KG1 (cell line): ENCODE results near the gene LYZL4.
A peak's percentile ranks its signal among the peaks of the same experiment; 100 is the strongest.

Source experiments
- DNase-seq: peaks from one replicate; lab custom pipeline; 2025; lab: John Stamatoyannopoulos, UW

Gene LYZL4

DNA sequence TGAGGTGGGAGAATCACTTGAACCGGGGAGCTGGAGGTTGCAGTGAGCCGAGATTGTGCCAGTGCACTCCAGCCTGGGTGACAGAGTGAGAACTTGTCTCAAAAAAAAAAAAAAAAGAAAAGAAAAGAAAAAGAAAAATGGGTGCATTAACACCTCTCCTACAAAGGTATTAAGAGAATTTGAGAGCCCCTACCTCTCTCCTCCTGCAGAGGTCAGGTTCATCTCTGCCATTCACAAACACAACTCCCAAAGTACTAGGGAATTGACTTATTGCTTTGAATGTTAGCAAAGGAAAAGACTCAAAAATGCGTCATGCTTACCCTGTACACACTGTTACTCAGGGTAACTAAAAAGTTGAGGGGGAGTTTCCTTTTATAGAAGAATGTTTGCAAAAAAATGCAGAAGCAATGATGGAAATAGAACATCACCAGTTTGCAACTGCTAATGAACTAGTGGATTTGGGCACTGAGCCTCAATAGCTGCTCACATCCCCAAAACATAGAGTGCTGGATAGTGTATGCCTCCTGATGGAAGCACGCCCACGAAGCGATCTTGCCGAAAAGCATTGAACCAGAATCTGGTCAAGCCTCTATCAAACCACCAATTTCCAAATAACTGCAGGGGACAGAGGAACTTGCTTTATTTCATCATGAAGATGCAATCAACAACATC lies 15.5 kb upstream of the LYZL4 start:
- DNase-seq, result no peak

DNA sequence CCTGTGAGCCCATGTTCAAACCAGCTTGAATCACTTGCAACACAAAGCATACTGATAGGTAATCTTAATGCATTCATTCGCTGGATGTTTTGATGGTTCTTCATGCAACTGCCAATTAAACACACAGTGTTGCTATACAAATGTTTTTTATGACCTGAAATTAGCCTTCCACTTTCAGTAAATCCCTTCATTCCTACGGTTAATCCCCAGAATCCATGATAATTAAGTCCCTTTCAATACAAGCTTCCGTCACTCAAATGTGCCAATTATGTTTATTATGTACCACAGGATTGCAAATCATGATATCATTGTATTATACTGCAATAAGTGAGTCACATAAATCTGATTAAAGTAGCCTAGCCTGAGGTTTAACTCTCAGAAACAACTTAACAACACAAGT lies 14.5 kb upstream of the LYZL4 start:
- no peak for DNase-seq

DNA sequence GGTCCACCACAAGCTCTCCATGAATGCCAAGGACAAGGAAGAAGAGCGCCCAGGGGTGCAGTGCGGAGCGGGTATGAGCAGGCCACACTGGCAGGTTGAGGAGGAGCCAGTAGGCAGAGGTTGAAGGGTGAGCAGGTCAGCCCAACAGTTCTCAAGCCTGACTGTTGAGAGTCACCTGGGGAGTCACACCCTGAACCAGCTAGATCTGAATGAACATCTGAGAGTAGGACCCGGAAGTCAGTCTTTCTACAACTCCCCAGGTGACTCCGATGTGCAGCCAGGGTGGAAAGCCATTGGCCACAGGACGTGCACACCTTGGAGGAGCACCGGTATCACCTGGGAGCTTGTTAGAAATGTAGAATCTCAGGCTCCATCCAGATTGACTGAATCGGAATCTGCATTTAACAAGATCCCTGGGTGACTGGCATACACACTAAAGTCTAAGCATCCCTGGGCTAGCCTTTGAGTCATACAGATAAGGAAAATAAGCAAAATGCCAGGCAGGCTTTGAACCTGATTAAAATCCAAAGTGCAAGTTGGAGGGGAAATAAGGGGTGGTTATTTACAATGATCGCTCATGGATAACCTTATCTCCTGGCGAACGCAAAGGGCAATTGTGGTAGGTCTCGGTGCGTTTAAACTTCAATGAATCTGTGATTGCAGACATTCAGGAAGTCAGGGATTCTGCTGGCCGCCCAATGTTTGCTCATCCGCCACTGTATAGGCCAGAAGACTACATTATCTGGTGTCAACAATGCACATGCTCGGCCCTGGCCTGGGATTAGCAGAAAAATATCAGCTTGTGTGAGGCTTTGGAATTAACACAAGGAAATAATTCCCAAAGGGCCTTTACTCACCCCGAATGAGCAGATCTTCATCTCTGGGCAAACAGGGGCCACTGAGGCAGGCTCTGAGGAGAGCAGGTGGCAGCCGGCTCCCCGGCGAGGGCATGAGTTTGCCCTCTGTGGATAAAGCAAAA lies 11.7 kb upstream of the LYZL4 start:
- no peak for DNase-seq

DNA sequence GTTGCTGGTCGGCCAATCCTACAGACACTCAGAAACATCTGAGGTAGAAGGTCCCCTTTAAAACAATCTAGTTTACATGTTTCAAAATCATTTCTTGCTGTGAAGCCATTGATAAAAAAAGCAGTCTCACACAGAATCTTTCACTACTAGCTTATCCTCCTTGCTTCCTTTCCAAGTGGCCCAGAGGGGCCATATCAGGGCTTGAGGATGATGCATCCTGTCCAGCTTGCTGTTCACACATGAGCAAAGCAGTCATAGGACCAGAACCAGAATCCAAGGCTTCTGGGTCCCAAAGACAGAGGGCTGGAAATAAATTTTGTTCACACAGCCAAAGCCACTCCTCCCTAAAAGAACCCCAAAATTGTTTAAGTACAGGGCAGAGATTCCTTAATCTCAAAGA lies 9.2 kb upstream of the LYZL4 start:
- no peak for DNase-seq

DNA sequence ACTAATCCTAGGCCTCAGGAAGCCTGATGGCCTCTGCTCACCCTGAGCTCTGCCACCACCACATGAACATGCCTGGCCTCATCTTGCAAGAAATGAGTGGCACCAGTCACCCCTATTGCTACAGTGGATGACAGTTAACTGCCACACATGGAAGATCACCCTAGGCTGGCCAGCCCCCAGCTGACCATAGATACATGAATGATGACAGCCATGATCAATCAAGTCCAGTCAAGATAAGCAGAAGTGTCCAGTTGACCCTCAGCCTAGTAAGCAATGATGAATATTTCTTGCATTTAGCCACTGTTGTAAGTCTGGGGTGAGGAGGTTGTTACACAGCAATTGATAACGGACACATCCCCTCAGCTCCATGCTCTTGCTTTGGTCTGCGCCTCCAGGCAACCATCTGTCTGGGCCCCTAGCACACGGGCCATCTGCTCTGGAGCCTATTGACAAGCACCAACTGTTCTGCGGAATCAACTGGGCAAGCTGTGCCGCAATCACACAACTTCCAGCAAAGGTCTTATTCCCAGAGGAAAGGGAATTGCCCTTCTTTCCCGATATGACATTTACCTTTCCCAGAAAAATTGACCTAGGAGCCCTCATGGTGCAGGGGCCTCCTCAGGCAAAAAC lies 2.2 kb upstream of the LYZL4 start:
- no peak for DNase-seq

DNA sequence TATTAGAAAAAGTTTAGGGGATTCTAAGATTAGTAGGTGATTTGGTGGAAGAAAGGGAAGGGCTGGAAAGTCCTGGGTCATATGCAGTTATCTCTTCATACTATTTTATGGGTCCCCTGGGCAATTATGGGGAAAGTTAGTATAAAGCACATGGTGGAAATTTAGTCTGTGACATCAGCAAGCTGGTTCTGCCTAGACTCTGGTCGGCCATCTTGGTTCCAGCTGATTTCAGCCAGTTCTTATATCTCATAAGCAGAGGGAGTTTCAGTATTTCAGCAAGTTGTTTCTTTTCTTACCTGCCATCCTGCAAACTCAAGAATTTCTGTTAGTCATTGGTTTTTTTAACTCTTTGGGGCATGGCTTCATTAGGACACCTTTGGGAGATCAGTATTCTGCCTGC lies 1.0 kb upstream of the LYZL4 start:
- DNase-seq, result no peak

DNA sequence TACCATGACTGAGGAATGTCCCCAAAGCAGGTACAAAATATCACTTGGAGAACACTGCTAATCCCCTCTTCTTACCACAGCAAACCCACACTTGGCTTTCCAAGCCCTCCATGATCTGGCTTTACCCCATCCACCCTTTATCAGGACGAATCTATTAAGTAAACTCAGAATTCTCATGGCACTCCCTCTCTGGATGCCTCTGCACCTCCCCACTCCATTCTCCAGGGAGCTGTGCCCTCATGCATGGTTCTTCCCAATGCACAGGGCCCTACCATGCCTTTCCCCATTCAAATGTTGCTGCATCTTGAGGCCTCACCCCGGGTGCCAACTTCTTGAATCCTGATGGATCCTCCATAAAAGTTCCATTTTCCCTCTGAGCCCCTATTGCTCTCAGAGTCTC lies 2.3 kb downstream of the LYZL4 start:
- no peak for DNase-seq

DNA sequence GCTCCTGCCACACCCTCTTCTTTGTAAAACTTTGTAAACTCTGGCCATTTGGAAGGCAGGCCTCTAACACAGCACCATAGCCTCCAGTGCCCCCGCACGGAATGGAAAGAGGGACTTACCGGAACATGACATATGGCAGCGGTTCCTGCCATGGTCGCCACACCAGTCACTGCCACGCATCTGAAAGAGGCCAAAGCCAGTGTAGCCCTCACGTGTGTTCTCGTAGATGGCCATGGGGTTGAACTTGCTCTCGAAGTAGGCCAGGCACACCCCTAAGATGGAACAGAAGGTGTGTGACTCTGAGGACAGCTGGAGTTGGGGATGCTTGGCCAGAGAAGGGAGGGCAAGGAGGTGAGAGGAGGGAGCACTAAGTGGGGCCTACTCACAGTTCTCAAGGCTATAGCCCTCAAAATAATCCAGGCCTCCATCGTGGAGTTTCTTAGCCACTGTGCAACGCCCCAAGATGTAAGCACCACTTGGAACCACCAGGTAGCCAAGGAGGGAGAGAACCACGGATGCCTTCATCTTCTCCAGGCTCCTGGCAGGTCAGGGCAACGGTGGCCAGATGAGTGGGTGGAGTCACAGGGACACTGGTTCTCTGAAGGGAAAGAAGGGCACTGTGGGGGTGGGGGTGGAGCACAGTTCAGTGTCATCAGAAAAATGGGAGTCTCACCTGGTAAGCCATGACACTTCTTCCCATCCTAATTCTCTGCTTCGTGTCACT lies 3.5 kb downstream of the LYZL4 start:
- no peak for DNase-seq

DNA sequence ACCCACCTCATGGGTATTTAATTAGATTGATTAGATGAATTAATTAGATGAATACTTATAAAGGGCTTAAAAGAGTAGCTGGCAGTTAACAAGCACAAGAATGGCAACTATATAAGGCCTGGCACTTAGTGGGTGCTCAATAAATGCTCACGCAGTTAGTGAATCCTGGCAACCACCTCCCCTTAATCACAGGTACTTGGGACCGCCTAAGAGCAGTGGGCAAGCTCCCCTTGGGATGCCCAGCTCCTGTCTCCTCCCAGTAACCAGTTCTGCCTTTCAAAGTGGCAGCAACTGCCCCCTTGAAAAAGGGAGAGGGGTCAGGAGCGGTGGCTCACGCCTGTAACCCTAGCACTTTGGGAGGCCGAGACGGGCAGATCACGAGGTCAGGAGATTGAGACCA lies 4.6 kb downstream of the LYZL4 start:
- DNase-seq, result no peak

DNA sequence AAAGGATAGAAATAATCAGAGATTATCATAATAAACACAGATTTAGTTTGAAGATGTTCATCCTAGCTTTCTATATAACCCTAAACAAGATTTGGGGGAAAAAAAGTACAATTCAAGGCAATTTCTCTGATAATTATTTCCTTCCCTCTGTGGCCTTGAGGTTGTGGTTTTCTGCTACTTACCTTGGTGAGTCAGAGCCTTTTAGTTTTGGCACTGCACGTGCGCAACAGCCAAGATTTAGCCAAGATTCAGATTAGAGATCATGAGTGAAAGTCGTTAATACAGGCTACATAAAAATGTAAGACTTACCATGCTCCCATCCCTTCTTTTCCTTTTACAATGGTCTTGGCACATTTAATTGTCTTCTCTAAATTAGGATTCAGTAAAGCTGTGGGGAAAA lies 6.7 kb downstream of the LYZL4 start:
- DNase-seq, result no peak

DNA sequence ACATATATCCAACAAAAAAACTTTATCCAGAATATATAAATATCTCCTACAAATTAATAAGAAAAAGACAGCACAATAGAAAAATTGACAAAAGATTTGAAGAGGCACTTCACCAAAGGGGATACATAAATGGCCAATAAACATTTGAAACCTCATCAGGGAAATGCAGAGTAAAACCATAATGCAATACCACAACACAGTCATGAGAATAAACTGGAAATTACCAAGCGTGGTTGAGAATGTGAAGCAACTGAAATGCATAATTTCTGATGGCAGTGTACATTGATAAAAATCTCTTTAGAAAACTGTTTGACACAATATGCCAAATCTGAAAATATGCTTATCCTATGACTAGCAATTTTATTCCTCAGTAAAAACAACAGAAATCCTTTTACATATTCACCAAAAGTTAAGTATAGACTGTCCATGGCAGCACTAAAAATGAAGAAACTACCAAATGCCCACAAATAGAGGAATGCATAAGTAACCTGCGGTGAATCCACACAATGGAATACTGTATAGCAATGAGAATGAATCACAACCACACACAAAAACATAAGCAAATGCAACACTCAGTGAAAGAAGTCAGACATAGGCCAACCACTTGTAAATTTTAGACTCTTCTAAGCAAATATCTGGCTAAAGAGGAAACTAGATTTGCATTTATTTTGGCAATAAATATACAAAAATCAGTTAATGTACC lies 7.9 kb downstream of the LYZL4 start:
- no peak for DNase-seq

DNA sequence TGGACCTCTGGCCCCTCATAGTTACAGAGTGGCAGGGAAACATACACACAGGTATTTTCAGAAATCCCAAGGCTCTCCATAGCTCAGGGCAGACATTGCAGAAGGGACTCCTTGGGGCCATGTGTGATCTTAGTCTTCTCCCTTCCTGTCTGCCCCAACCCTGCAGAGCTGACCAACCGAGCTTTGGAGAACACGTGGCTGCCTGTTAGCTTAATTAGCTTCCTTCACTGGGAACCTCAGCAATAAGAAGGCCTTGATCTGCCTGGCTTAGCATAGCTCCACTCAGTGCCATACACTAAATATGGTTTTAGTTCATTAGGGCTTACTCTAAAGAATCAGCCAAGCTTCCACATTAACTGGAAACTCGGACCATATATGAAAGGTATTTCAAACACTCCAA lies 12.3 kb downstream of the LYZL4 start:
- DNase-seq, result no peak

DNA sequence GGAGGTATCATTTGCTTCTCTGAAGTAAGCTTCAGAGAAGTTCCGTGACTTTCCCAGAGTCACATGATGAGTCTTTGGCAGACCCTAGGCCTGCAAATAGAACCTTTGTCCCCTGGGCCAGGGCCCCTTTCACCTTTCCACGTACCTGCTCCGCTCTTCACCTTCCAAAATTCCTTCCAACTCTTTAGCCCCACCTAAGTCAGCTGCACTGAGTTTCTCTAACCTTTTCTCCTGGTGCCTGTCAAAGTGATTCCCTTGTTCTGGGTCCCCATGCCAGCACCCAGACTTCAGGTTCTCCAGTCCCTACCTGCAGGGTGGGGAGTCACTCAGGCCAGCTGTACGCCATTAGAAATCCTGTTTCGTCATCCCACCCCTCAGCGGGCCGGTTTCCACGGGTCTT lies 12.8 kb downstream of the LYZL4 start:
- no peak for DNase-seq

DNA sequence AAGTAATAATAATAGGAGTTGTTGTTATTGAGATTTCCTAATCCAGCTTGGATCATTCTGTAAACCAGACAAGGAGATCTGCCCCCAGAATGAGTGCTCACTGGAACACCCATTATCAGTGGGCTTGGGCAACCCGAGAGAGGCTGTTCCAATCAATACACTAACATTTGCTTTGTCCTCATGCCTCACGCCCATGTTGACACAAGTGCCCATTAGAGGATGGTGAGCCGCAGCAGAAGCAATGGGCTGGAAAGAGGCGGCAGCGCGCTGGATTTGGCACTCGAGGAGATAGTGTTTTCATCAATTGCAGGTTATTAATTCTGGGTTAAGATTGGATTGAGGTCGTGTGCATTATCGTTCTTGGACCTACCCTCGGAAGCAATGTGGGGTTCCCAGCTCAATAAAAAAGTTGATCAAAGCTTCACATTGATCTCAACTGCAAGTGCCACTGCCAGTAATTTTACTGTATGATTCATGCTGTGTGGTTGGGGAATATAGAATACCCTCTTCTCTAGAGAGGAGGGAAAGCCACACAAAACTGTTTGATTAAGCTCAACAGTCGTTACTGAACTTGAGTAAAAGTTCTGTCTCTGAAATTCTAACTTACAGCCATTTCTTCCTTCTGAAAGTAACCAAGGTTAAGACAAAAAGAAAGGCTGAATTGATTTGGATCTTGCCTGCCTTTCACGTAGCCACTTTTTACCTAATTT lies 15.7 kb downstream of the LYZL4 start:
- DNase-seq, result no peak

DNA sequence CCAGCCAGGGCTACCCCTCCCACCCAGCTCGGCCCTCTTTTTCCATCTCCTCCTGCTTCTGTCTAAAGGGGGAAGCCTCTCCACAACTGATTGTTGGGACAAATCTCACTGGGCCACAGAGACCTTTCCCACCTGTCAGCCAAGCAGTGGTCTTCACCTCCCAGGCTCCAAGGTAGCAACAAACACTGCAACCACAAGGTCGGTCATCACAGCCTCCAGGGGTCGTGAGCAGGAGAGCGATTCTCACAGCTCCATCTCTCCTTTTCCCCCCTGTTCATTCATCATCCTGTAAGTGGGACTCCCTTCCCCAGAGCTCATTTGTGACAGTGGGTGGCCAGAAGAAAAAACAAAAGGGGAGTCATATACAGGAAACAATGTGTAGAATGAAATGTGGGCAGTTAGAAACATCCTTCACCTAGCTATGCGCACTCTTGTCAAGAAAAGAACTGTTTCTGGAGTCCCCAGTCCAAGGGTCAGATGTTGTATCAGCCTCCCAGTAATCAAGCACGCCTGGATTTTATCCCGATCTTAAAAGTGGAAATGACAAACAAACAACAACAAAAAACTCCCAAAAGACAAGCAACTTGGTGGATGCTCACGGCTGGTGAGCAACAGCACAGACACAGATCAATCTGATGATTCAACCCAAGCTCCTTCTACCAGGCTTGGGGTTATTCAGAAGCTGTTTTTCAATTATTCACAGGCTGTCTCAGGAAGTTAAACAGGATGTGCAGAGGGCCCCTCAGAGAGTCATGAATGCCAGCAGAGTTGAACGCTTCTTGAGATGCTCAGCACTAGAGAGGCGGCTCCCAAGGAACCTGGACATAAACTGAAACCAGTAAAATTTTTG lies 22.4 kb downstream of the LYZL4 start:
- no peak for DNase-seq

DNA sequence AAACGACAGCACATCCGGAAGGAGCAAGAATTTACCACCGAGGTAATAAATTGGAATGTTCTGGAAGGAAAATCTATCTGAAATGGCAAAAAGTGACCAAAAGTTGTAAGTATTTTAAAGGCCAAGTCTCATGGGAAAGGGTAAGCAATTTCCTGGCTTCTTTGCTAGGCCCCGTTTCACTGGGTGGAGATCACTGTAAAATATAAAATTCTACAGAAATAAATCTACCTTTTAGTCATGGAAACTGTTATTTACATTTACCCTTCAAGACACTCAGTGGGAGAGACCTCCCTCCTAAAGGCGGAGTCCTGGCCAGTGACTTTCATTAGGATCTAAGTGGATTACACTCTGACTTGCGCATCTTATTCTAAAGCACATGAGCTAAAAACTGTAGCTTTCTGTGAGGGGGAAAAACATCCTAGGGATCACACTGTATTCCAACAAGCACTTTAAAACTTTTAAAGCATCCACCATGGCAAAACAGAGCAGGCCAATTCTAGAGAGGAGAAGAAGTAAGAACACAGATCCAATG lies 28.8 kb downstream of the LYZL4 start:
- no peak for DNase-seq

DNA sequence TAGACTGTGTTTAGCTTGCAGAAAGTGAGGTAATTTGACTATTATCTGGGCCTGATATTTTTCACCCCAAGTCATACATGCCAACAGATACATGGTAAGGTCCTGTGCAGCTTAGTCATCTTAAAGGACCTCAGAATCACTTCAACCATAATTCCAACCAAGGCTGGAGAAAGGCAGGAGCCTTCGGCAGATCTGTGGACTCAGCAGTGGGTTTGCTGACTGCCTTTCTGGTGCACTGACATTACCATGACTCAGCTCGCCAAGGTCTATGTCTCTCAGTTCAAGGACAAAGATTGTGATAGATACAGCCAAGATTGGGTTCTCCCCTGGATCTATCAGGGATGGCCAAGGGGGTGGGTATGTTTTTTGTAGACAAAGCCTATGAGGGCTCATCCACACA lies 32.7 kb downstream of the LYZL4 start:
- DNase-seq, result no peak

DNA sequence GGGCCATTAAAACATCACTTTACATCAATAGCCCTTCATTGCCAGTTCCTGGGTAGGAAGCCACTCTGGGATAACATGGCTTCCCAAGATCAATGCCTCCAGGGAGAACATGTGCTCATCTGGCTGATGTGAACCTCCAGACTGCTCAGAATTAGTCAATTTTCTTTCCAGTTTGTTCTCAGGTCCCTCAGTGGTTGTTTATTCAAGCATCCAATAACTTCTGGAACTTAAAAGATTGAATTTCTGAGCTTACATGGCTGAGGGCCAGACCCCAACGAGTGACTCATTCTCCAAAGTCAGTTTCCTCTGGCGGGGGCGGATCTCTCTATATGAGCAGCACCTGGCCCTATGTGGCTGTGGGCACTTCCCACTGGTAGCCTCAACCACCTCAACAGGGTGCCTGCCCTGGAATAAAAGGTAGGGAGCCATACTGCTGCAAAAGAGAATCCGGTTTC lies 34.0 kb downstream of the LYZL4 start:
- peak; percentile 40 for DNase-seq

DNA sequence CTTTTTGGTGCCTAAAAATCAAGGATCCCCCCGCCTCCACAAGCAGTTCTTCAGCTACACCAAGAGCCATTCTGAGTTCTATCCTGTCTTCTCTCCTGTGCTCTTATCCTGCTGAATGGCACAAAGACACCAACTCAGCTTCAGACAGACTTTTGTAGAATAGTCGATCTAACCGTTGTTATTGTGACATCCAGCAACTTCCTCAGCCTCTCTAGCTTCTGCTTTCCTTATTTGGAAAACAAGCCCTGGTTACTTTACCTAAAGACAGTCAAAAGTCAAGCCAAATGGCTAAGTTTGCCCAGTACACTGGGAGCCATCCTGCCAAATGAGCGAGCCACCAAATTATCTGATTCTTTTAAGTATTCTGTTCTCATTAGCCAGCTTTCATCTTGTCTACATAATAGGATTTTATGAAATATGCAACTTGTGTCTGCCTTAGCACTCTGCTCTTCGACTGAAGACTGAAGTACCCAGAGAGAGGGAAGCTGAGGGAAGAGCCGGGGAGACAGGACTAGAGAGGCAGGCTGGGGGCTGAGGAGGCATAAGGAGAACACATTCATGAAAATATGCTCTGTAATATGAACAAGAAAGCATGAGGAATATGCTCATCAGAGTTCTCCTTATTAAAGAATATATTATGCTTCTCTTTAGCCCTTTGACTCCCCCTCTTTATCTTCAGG lies 35.1 kb downstream of the LYZL4 start:
- DNase-seq, result no peak
